GM21786 (cell line): ENCODE data around the gene CACHD1.

Experiments
- ATAC-seq: cut with Tn5 transposase; IDR thresholded peaks from one replicate; pipeline ENCODE4 v1.9.1; 2021; ENCODE audit not compliant: unreplicated experiment

Gene CACHD1

DNA sequence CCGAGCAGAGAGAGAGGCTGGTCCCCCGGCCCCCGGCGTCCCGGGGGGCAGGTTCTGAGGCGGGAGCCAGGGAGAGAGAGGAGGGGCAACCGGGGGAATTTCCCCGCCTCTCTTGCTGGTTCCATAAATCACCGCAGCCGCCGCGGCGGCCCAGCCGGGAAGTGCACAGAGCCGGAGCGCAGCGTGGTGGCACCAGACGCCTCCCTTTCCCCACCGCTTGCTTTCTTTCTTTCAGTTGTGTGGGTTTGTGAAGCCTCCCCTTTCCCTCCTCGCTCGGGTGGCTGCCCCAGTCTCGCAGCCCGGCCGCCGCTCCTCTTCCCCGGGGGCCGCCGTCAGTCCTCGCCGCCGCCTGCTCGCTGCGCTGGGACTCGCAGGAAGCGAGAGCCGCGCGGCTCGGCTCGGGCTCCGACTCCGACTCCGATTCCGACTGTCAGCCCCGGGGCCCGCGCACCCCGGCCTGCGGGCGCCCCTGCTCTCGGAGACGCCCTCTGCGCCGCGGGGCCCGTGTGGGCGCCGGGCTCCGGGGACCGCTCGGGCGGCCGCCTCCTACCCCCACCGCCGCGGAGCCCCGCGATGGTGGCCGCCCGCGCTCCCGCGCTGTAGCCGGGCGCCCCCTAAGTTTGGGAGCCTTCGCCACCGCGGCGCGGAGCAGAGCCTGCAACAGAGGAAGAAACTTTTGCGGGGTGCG lies at the start of gene CACHD1:
TSS of gene CACHD1 (plus strand) at position 153 of the 688 bp plus-strand sequence. CDS start 616 bp downstream, outside the sequence.
- ATAC-seq, result no peak

- no peak for ATAC-seq
These were observed 48.6 kb upstream of the CACHD1 start for GRCh38 chr1:64421377-64421776.

DNA sequence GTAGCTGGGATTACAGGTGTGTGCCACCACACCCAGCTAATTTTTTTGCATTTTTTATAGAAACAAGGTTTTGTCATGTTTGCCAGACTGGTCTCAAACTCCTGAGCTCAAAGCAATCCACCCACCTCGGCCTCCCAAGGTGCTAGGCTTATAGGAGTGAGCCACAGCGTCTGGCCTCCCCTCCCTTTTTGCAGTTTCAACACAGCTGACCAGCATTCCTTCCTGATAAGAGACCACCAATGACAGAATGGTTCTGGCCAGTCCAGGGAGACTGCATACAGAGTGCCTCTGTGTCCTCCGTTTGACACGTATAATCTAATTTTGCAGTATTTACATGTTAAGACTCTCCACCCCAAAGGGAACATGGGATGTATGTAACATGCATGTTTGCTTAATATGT lies 46.4 kb upstream of the CACHD1 start:
- no peak for ATAC-seq

DNA sequence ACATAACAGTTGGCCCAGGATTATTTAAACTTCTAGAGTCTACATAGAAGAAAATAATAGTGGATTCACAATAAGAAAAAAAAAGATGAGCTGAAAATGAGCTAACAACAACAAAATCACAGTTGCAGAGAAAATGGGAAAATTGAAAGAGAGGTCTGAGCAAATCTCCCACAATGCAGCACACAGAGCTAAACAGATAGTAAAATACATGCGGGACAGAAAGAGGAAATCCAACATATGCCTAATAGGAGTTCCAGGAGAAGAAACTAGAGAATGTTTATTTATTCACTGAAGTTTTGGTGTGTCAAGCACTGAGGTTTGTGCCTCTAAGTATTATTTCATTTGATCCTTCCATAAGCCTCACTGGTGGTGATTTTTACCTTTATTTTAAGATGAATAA lies 45.5 kb upstream of the CACHD1 start:
- no peak for ATAC-seq

GRCh38 chr1:64425521-64425920 lies 44.4 kb upstream of the CACHD1 start:
- no peak for ATAC-seq

DNA sequence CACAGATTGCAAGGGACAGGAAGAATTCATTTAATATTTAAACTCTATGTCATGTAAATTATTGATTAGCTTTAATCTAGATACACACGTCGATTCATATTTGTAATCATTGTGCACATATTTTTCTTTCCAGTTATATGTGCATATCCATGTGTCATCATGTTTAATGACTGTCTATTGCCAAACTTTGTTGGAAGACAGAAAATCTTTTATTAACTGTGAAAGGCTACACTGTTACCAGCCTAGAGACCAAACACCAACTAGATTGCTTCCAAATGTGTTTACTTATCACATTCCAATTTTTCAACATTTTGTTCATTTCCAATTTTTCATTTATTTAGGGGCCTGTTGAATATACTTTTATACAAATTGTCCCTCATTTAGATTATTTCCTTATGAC lies 43.2 kb upstream of the CACHD1 start:
- no peak for ATAC-seq

DNA sequence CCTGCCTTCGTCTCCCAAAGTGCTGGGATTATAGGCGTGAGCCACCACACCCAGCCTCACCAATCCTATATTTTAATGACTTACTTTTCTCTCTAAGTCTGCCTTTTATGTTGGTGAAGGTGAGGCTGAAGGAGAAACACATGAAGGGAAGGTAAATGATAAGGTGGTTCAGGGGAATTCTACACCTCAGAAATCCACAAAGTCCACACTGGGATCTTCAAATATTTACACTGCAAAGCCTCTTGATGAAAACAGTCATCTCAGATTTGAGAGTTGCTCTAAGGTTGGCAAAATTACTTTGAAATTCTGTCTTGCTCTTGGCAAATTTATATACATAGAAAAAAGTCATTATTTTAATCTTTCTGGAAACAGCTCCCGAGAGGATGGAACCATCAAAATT lies 42.0 kb upstream of the CACHD1 start:
- ATAC-seq, result no peak

- no peak for ATAC-seq
These were observed 36.6 kb upstream of the CACHD1 start for GRCh38 chr1:64433308-64433707.

- no peak for ATAC-seq
These were observed 36.2 kb upstream of the CACHD1 start for GRCh38 chr1:64433747-64434146.

- ATAC-seq, result no peak
These were observed 34.9 kb upstream of the CACHD1 start for GRCh38 chr1:64435000-64435399.

DNA sequence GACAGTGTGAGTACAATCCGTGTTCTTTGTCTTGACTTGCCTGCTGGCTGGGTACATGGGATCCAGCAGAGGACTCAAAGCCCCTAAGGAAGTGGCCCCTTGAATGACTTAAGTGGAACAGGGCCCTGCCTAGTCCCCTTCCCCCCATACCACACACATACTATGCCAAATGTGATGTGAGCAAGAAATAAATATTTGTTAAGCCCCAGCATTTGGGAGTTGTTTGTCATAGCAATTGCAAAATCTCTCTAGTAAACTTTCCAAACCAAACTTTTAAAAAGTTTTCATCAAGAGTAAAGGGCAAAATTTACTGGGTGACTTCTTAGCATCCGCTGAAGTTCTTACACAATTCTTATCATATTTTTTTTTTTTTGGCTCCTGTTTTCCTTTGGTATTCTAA lies 32.5 kb upstream of the CACHD1 start:
- no peak for ATAC-seq

DNA sequence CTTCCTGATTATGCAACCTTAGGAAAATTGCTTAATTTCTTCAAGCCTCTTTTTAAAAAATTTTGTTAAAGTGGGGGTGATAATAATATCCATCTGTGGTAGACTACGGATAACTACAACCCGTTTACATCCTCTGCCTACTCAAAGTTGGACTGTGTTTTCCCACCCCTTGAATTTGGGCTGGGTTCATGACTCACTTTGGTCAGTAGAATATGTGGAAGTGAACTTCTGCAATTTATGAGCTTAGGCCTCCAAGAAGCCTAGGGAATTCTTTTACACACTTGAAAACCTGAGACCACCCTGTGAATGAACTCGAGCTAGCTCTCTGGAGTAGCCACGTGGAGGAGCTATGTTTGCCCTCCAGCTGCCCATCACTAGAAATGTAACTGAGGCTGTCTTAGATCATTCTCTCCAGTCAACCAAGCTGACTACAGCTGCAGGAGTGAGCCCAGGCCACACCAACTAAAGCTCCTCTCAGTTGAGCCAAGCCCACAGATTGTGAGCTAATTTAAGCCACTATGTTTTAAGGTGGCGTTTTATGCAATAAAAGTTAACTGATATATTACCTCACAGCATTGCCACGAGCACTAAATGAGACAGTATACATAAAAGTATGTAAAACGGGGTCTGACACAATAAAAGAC lies 29.6 kb upstream of the CACHD1 start:
- ATAC-seq, result no peak

- ATAC-seq, result no peak
These were observed 18.5 kb upstream of the CACHD1 start for GRCh38 chr1:64451440-64451839.

- ATAC-seq, result no peak
These were observed 16.2 kb upstream of the CACHD1 start for GRCh38 chr1:64453688-64454087.

- ATAC-seq, result no peak
These were observed 11.0 kb upstream of the CACHD1 start for GRCh38 chr1:64458915-64459314.

- ATAC-seq, result no peak
These were observed 10.2 kb upstream of the CACHD1 start for GRCh38 chr1:64459743-64460142.

DNA sequence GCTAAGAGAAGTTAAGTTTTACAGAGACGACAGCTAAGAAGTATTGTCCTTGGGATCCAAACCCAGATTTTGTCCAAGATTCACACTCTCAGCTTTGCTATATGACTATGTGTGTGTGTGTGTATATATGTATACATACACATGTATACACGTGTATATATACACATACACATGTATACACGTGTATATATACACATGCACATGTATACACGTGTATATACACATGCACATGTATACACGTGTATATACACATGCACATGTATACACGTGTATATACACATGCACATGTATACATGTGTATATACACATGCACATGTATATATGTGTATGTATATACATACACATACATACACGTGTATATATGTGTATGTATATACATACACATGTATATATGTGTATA lies 3.9 kb upstream of the CACHD1 start:
- ATAC-seq, result no peak

GRCh38 chr1:64469116-64469976 lies 583 bp upstream of the CACHD1 start:
- ATAC-seq, result no peak

GRCh38 chr1:64470665-64471217 lies 812 bp downstream of the CACHD1 start:
- ATAC-seq, result no peak

DNA sequence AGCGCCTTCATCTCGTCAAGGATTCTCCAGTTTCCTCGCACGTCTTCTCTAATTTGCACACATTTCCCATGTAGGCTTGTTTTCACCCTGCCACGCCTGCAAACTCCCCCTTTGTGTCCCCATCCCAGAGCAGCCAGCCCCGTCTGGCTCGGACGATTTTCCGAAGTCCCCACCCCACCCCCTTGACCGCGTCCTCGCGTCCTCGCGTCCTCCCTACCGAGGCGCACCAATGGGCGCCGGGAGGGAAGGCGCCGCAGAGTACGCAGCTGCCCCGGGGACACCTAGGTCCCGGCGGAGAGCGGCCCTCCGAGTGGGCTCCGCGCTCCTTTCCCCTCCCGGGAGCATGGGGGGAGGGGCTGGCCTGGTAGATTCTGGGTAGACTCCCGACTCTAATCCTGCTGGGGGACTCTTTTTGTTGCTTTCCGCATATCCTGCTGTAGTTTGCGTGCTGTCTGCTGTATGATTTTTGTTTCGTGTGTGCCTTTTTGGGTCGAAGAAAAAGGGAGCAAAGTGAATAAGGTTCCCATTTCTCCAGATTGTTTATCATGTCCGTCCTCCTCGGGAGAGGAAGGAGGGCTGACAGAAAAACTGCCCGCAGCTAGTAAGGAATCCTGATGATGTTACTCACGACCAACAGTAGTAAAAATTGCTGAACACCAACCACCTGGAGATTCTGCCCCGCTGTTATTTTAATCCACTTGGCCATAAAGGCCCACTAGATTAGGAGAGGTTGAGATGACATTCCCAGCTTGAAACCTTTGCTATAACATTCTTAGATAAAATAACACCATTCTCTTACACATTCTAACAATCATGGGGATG lies 1.5 kb downstream of the CACHD1 start:
- no peak for ATAC-seq

GRCh38 chr1:64472040-64472376 lies 2.1 kb downstream of the CACHD1 start:
- ATAC-seq, result no peak
